Smooth muscle cell (in vitro differentiated cells): Measurements from ENCODE around the gene MTFP1. TPM values are rescaled to one million over a fixed set of nuclear protein-coding genes. Genes with fewer than 3 reads are reported as not detected.

Experiments
- DNase-seq: peaks from one replicate; lab custom pipeline; 2025; ENCODE audit not compliant: unreplicated experiment; lab: John Stamatoyannopoulos, UW
- H2AFZ ChIP-seq: fragments of 200-600 bp; sonication (generic); 2 replicates; pipeline ENCODE4 v1.6.0; 2016; ENCODE audit warnings: antibody characterized with exemption, low read depth, mild to moderate bottlenecking
- H3F3A ChIP-seq: fragments of 200-600 bp; sonication (generic); 2 replicates; pipeline ENCODE4 v1.6.0; 2017; ENCODE audit warnings: antibody characterized with exemption, low read depth
- H3K27ac ChIP-seq: fragments of 200-600 bp; sonication (generic); 2 replicates; pipeline ENCODE4 v1.5.1; 2016; ENCODE audit warnings: low read depth, mild to moderate bottlenecking
- H3K27me3 ChIP-seq: fragments of 200-600 bp; sonication (generic); 2 replicates; pipeline ENCODE4 v1.6.1; 2016; ENCODE audit warnings: low read depth, mild to moderate bottlenecking
- H3K36me3 ChIP-seq: fragments of 200-600 bp; sonication (generic); 2 replicates; pipeline ENCODE4 v1.5.1; 2016; ENCODE audit warnings: low read depth
- H3K4me1 ChIP-seq: fragments of 200-600 bp; sonication (generic); 2 replicates; pipeline ENCODE4 v1.5.1; 2016; ENCODE audit warnings: low read depth
- H3K4me2 ChIP-seq: fragments of 200-600 bp; sonication (generic); 2 replicates; pipeline ENCODE4 v1.6.0; 2016; ENCODE audit warnings: mild to moderate bottlenecking
- H3K4me3 ChIP-seq: fragments of 200-600 bp; sonication (generic); 2 replicates; pipeline ENCODE4 v1.5.1; 2016; ENCODE audit warnings: mild to moderate bottlenecking
- H3K79me2 ChIP-seq: fragments of 200-600 bp; sonication (generic); 2 replicates; pipeline ENCODE4 v1.6.0; 2016; ENCODE audit warnings: low read depth, mild to moderate bottlenecking
- H3K9ac ChIP-seq: fragments of 200-600 bp; sonication (generic); 2 replicates; pipeline ENCODE4 v1.6.0; 2016; ENCODE audit warnings: low read depth
- H3K9me3 ChIP-seq: fragments of 200-600 bp; sonication (generic); replicated peaks from 2 replicates; pipeline ENCODE4 v1.5.1; 2016; ENCODE audit warnings: low read depth
- H4K20me1 ChIP-seq: fragments of 200-600 bp; sonication (generic); 2 replicates; pipeline ENCODE4 v1.6.0; 2016; ENCODE audit warnings: low read depth
- WGBS: methylation state at CpG from one replicate; pipeline ENCODE4 v1.1.7; 2016; ENCODE audit warnings: low lambda C conversion rate; 5-methylcytosine and 5-hydroxymethylcytosine counted together
- polyA plus RNA-seq: library from polyadenylated mRNA; unstranded; fragments of >200 nt; fragmentation: Nextera tagmentation; extraction: Ambion mirVana; gene quantifications from 2 replicates; pipeline ENCODE4 v1.2.1, GENCODE V29; 2016
- total RNA-seq: library from RNA; depleted of rRNA; stranded (reverse); fragments of >200 nt; gene quantifications from 2 replicates; pipeline ENCODE4 v1.2.3, GENCODE V29; 2014
- TF ChIP-seq, protein P1 (sequence below): fragments of 200-600 bp; sonication (generic); IDR thresholded peaks from 2 replicates; pipeline ENCODE4 v1.5.1; 2017; ENCODE audit warnings: borderline replicate concordance, mild to moderate bottlenecking, antibody characterized with exemption; ENCODE audit not compliant: insufficient read depth, poor library complexity, severe bottlenecking

Gene MTFP1
- total and polyA plus RNA-seq, 2 experiments from 2014 or later, result 14.4 to 30.9 TPM

- H3K4me2 ChIP-seq, result no peak overlapping the region
- 52% methylated on average over 2 of the region's 2 CpGs for WGBS
- no peaks in the 10 kb centered on the region for H3K4me1 ChIP-seq
- H2AFZ ChIP-seq, result no peak overlapping the region
- H3K36me3 ChIP-seq, result no peaks in the 10 kb centered on the region
- H3K27ac ChIP-seq, result no peak overlapping the region
- H3K4me3 ChIP-seq, result no peak overlapping the region
- H3F3A ChIP-seq, result no peaks in the 10 kb centered on the region
- TF ChIP-seq, protein P1, sequence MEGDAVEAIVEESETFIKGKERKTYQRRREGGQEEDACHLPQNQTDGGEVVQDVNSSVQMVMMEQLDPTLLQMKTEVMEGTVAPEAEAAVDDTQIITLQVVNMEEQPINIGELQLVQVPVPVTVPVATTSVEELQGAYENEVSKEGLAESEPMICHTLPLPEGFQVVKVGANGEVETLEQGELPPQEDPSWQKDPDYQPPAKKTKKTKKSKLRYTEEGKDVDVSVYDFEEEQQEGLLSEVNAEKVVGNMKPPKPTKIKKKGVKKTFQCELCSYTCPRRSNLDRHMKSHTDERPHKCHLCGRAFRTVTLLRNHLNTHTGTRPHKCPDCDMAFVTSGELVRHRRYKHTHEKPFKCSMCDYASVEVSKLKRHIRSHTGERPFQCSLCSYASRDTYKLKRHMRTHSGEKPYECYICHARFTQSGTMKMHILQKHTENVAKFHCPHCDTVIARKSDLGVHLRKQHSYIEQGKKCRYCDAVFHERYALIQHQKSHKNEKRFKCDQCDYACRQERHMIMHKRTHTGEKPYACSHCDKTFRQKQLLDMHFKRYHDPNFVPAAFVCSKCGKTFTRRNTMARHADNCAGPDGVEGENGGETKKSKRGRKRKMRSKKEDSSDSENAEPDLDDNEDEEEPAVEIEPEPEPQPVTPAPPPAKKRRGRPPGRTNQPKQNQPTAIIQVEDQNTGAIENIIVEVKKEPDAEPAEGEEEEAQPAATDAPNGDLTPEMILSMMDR, result no peak
- H3K9me3 ChIP-seq, result no peaks in the 10 kb centered on the region
- H3K9ac ChIP-seq, result no peak overlapping the region
- no peaks in the 10 kb centered on the region for H3K27me3 ChIP-seq
- no peaks in the 10 kb centered on the region for H3K79me2 ChIP-seq
- no peak for DNase-seq
- no peaks in the 10 kb centered on the region for H4K20me1 ChIP-seq
Observed at GRCh38 chr22:30432520-30432919, 7.0 kb downstream of the MTFP1 start.

- no peak overlapping the region for H3K27ac ChIP-seq
- no peaks in the 10 kb centered on the region for H4K20me1 ChIP-seq
- H2AFZ ChIP-seq, result no peak overlapping the region
- no peak overlapping the region for H3K9ac ChIP-seq
- no peak overlapping the region for H3K4me3 ChIP-seq
- no peaks in the 10 kb centered on the region for H3F3A ChIP-seq
- H3K79me2 ChIP-seq, result no peaks in the 10 kb centered on the region
- no peak for DNase-seq
- WGBS, result 92% methylated on average over 3 of the region's 3 CpGs
- H3K36me3 ChIP-seq, result no peaks in the 10 kb centered on the region
- TF ChIP-seq, protein P1, result no peak
- no peaks in the 10 kb centered on the region for H3K4me1 ChIP-seq
- no peaks in the 10 kb centered on the region for H3K9me3 ChIP-seq
- H3K4me2 ChIP-seq, result no peak overlapping the region
- H3K27me3 ChIP-seq, result no peaks in the 10 kb centered on the region
Observed at GRCh38 chr22:30433227-30433626, 7.7 kb downstream of the MTFP1 start.

DNA sequence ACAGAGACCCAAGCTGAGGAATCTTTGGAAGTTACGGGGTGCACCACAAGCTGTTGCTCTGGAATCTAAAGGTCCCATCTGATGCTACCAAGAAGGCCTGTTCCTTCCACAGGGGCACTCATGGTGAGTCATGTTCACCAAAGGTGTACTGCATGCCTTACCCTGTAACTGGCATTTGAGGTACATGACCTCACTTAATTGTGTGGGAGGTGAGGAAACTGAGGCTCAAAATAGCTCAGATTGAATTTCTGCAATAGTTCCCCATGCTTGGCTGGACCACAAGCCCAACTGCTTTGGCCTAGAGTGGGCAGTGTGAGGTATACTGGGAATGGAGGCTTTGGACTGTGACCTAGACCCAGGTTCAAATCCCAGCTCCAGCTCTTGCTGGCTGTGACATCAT, 8.2 kb downstream of the MTFP1 start:
- TF ChIP-seq, protein P1, result no peak
- 100% methylated on average over 1 of the region's 1 CpG for WGBS
- no peaks in the 10 kb centered on the region for H3K9me3 ChIP-seq

GRCh38 chr22:30434843-30435242, 9.3 kb downstream of the MTFP1 start:
- 50% methylated on average over 1 of the region's 1 CpG for WGBS
- DNase-seq, result no peak

More for the DNA sequence above, 8.2 kb downstream of the MTFP1 start:
- Histone ChIP-seq H2AFZ (no peak overlapping the region), H3K4me1 (no peaks in the 10 kb centered on the region), H3K4me2 (no peak overlapping the region), H3K79me2 (no peaks in the 10 kb centered on the region), H3K9ac (no peak overlapping the region), H3K4me3 (no peak overlapping the region), H3K27me3 (no peaks in the 10 kb centered on the region), H3F3A (no peaks in the 10 kb centered on the region), H3K36me3 (no peaks in the 10 kb centered on the region), H4K20me1 (no peaks in the 10 kb centered on the region), H3K27ac (no peak overlapping the region)
- DNase-seq, result no peak

More at GRCh38 chr22:30434843-30435242, 9.3 kb downstream of the MTFP1 start:
- Histone ChIP-seq H3K36me3 (no peaks in the 10 kb centered on the region), H3F3A (no peaks in the 10 kb centered on the region), H3K4me1 (no peaks in the 10 kb centered on the region), H3K4me2 (no peak overlapping the region), H3K27me3 (no peaks in the 10 kb centered on the region), H3K9me3 (no peaks in the 10 kb centered on the region), H4K20me1 (no peaks in the 10 kb centered on the region), H3K27ac (no peak overlapping the region), H3K4me3 (no peak overlapping the region), H3K79me2 (no peaks in the 10 kb centered on the region), H2AFZ (peak overlapping the region; percentile 1), H3K9ac (no peak overlapping the region)
- TF ChIP-seq, protein P1, result no peak
